Measurements from ENCODE around the gene STRBP. TPM values are rescaled to one million over a fixed set of nuclear protein-coding genes. Genes with fewer than 3 reads are reported as not detected.
"Not testable (repeated sequence)": the region's sequence is repeated elsewhere in the genome, so short reads cannot be mapped to it uniquely, and the experiment has no call there.

Gene STRBP
- total and polyA plus RNA-seq, 2 of the 8 experiments (the other 6 are each of a cell fraction or from before 2014, with no cell fraction given), result 29.7 to 105 TPM

DNA sequence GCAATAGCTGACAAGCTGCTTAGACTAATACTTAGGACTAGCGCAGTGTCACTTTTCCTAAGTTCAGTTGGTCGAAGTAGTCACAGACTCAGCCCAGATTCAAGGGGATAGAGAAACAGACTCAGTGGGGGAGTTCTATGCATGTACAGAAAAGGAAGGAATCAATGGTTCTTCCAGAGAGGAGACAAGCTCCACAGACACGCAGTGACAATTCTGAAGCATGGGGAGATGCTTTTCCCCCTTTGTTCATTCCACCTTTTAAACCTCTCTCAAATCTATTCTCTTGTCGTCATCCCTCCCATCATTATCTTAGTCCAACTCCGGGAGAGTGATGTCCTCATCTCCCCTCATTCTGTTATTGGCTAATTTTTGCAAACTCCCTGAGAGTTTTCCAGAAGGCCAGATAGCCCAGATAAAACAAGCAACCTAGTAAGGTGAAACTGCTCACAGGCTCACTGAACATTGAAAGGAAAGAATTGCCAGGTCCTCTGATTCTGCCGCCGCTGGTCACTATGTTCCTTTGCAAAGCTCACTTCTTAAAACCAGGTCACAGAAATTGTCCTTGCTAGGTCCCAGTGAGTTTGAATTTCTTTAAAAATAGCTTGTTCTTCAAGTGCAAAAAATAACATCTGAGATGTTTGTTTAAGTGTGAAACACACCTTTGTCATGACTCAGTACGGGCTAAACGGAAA is 13.4 kb upstream of the STRBP start (continued):
- no peak for TF ChIP-seq MAX (IDR thresholded peaks at IDR 0.05)
- no peak for TF ChIP-seq SP1 (IDR thresholded peaks at IDR 0.05; ENCODE audit: low read depth, low read length)
- TF ChIP-seq ASH2L (IDR thresholded peaks at IDR 0.05; ENCODE audit: low read length), result no peak
- no peak for TF ChIP-seq KDM1A (IDR thresholded peaks at IDR 0.05; ENCODE audit: borderline replicate concordance, low read length)
- TF ChIP-seq KDM5A (IDR thresholded peaks at IDR 0.05; ENCODE audit: low read length), result no peak
- no peak for TF ChIP-seq NANOG (IDR thresholded peaks at IDR 0.05; ENCODE audit: insufficient read depth, low read depth, low read length, poor library complexity, severe bottlenecking)
- no peak for TF ChIP-seq CHD2 (IDR thresholded peaks at IDR 0.05; ENCODE audit: low read length)
- TF ChIP-seq SIX5 (IDR thresholded peaks at IDR 0.05; ENCODE audit: low read depth, low read length), result no peak
- no peak for TF ChIP-seq CHD1 (IDR thresholded peaks at IDR 0.05; ENCODE audit: low read depth, low read length)
- TF ChIP-seq BACH1 (IDR thresholded peaks at IDR 0.05; ENCODE audit: low read length), result no peak
- TF ChIP-seq EP300 (IDR thresholded peaks at IDR 0.05; ENCODE audit: borderline replicate concordance in 1 of 2, low read depth in 2 of 2, low read length in 2 of 2), result no peak

- not testable (repeated sequence) for DNase-seq (ENCODE audit: low read depth in 1 of 2, low spot score in 2 of 2)
These were observed 10.6 kb upstream of the STRBP start for GRCh38 chr9:123278879-123279493.

More at GRCh38 chr9:123278879-123279493, 10.6 kb upstream of the STRBP start:
- POLR2A ChIA-PET (ENCODE audit: partially characterized antibody); H3K9ac ChIP-seq (replicated peaks in 1 of 4; ENCODE audit: extremely low read depth in 1 of 4, low read depth in 3 of 4, low read length in 3 of 4); CTCF ChIA-PET (ENCODE audit: partially characterized antibody); H3K14ac ChIP-seq (ENCODE audit: insufficient read length); H2AFZ ChIP-seq (ENCODE audit: low read length); FAIRE-seq; H3K9me3 ChIP-seq (ENCODE audit: insufficient read depth in 2 of 2, low read depth in 1 of 2, low read length in 1 of 2); H3K27ac ChIP-seq (ENCODE audit: low read depth, low read length); H3K79me1 ChIP-seq (ENCODE audit: low read depth, low read length); H3K18ac ChIP-seq (ENCODE audit: extremely low read depth, low read length); H2BK20ac ChIP-seq (ENCODE audit: low read length); H3K23ac ChIP-seq (ENCODE audit: insufficient read length); H3K4me3 ChIP-seq (ENCODE audit: extremely low read depth in 1 of 4, insufficient read depth in 2 of 4, low read depth in 3 of 4, low read length in 4 of 4); H3K4me2 ChIP-seq (ENCODE audit: insufficient read depth in 1 of 2, low read depth in 2 of 2, low read length in 2 of 2); H4K91ac ChIP-seq (replicated peaks; ENCODE audit: insufficient read length, low read length); H2BK15ac ChIP-seq (ENCODE audit: low read length); H3K36me3 ChIP-seq (ENCODE audit: control insufficient read depth in 2 of 4, insufficient read depth in 4 of 4, low read length in 3 of 4); H3K27me3 ChIP-seq (replicated peaks in 1 of 4; ENCODE audit: control insufficient read depth in 3 of 4, extremely low read depth in 1 of 4, insufficient read depth in 3 of 4, low read length in 3 of 4); H4K5ac ChIP-seq (ENCODE audit: insufficient read length, low read depth, low read length); H2BK120ac ChIP-seq (replicated peaks; ENCODE audit: low read depth, low read length); H4K8ac ChIP-seq (ENCODE audit: extremely low read depth, insufficient read depth, low read length); H2AK5ac ChIP-seq (ENCODE audit: low read depth, low read length); H2BK12ac ChIP-seq (ENCODE audit: low read depth, low read length); H3K23me2 ChIP-seq (ENCODE audit: low read depth, low read length); H3K56ac ChIP-seq (replicated peaks; ENCODE audit: insufficient read length, low read depth, low read length); H3K4me1 ChIP-seq (replicated peaks in 1 of 4; ENCODE audit: control insufficient read depth in 3 of 4, insufficient read depth in 4 of 4, low read length in 3 of 4); H3K79me2 ChIP-seq (ENCODE audit: control insufficient read depth in 1 of 2, insufficient read depth in 2 of 2, low read length in 2 of 2); H4K20me1 ChIP-seq (replicated peaks in 1 of 2; ENCODE audit: control insufficient read depth in 1 of 2, insufficient read depth in 2 of 2, low read length in 2 of 2); H3K4ac ChIP-seq (replicated peaks; ENCODE audit: insufficient read length, low read depth, low read length); H2BK5ac ChIP-seq (ENCODE audit: low read depth, low read length): not testable (repeated sequence)
- 88% methylated on average over 4 of the region's 4 CpGs; no CpG with 5 or more reads in 1 of the 2 experiments for WGBS, 2 experiments (ENCODE audit: extremely low coverage in 1 of 2, insufficient coverage in 1 of 2, insufficient read length in 1 of 2, insufficient replicate concordance in 2 of 2, low coverage in 1 of 2, low lambda C conversion rate in 2 of 2, missing lambda C conversion rate in 1 of 2)

Measured in H1 (cell line).